K562 (cell line): Measurements from ENCODE around the gene CCDC137. TPM values are rescaled to one million over a fixed set of nuclear protein-coding genes. Genes with fewer than 3 reads are reported as not detected.

Source experiments
- EP400 ChIP-seq: fragments of 450-650 bp; IDR thresholded peaks from 2 replicates; pipeline ENCODE4 v1.6.1; 2017; ENCODE audit warnings: antibody characterized with exemption, mild to moderate bottlenecking, moderate library complexity
- FOXO4 ChIP-seq: fragments of 450-650 bp; formaldehyde crosslinking; IDR thresholded peaks from 2 replicates; pipeline ENCODE4 v1.4.0; 2020; ENCODE audit warnings: mild to moderate bottlenecking, moderate library complexity
- IFI16 ChIP-seq: fragments of 250-450 bp; sonication (Bioruptor Pico); IDR thresholded peaks from 2 replicates; pipeline ENCODE4 v2.1.2; 2022; ENCODE audit warnings: mild to moderate bottlenecking, inconsistent platforms
- NCOA2 ChIP-seq, 2 experiments: fragments of 450-650 bp; IDR thresholded peaks; 2 replicates each; pipeline ENCODE4 v1.6.1; 2018; ENCODE audit warnings: mild to moderate bottlenecking in 2 of 2, moderate library complexity in 1 of 2; ENCODE audit not compliant: partially characterized antibody in 2 of 2
- PHB2 ChIP-seq: fragments of 450-650 bp; IDR thresholded peaks from 2 replicates; pipeline ENCODE4 v1.6.1; 2017; ENCODE audit warnings: low read depth
- POLR2G ChIP-seq: fragments of 200-400 bp; formaldehyde crosslinking; IDR thresholded peaks from 2 replicates; pipeline ENCODE4 v1.6.1; 2017; ENCODE audit warnings: low read depth, mild to moderate bottlenecking, antibody characterized with exemption, low read length, moderate library complexity
- SLC30A9 ChIP-seq: fragments of 250-450 bp; sonication (Bioruptor Pico); IDR thresholded peaks from 2 replicates; pipeline ENCODE4 v1.8.0; 2022; ENCODE audit warnings: mild to moderate bottlenecking, moderate library complexity
- SMARCE1 ChIP-seq: fragments of 450-650 bp; IDR thresholded peaks from 2 replicates; pipeline ENCODE4 v1.7.1; 2016; ENCODE audit warnings: mild to moderate bottlenecking
- ZNF263 ChIP-seq: sonication (generic); formaldehyde crosslinking; IDR thresholded peaks from 2 replicates; pipeline ENCODE4 v1.8.0; 2022; ENCODE audit warnings: mild to moderate bottlenecking, missing genetic modification reagents, borderline replicate concordance
- ZNF76 ChIP-seq: fragments of 250-450 bp; sonication (Bioruptor Pico); IDR thresholded peaks from 2 replicates; pipeline ENCODE4 v1.4.0; 2020; ENCODE audit warnings: mild to moderate bottlenecking, moderate library complexity, borderline replicate concordance
- polyA plus RNA-seq, 8 experiments: library from polyadenylated mRNA; depleted of rRNA in 4 of 8; stranded (reverse) in 5 of 8; unstranded in 3 of 8; fragments of >200 nt; fragmentation: Nextera tagmentation in 2 of 8; fragmentation: Illumina TruSeq in 1 of 8; extraction: Ambion mirVana in 2 of 8; extraction: Trizol in 1 of 8; gene quantifications; 2 replicates each; pipeline versions ENCODE4 v1.2.1 to v1.2.3, GENCODE V29; 2011 to 2014; ENCODE audit warnings: inconsistent platforms in 1 of 8, missing spikeins in 1 of 8
- total RNA-seq, 7 experiments: library from RNA; depleted of rRNA in 6 of 7; stranded (reverse); fragments of >200 nt in 6 of 7; fragmentation: Illumina TruSeq in 2 of 7; extraction: Trizol in 2 of 7; gene quantifications; 2 replicates each; pipeline versions ENCODE4 v1.2.1 to v1.2.3, GENCODE V29; 2011 to 2021; ENCODE audit warnings: low replicate concordance in 1 of 7
- TF ChIP-seq, protein P1 (sequence below): fragments of 450-650 bp; IDR thresholded peaks from 2 replicates; pipeline ENCODE4 v1.6.1; 2017; ENCODE audit warnings: antibody characterized with exemption
- TF ChIP-seq, protein P2 (sequence below), 2 experiments: fragments of 450-650 bp in 1 of 2; IDR thresholded peaks; 2 replicates each; pipeline ENCODE4 v1.6.1; 2011 to 2017; ENCODE audit warnings: low read depth in 2 of 2, antibody characterized with exemption in 1 of 2, borderline replicate concordance in 1 of 2, low read length in 1 of 2, mild to moderate bottlenecking in 1 of 2, mixed read lengths in 1 of 2; ENCODE audit not compliant: control insufficient read depth in 1 of 2
- TF ChIP-seq, protein P3 (sequence below): fragments of 250-450 bp; sonication (Bioruptor Pico); IDR thresholded peaks from 2 replicates; pipeline ENCODE4 v1.5.1; 2021; ENCODE audit warnings: mild to moderate bottlenecking
- TF ChIP-seq, protein P4 (sequence below): fragments of 250-450 bp; sonication (Bioruptor Pico); IDR thresholded peaks from 2 replicates; pipeline ENCODE4 v1.4.0; 2020; ENCODE audit warnings: mild to moderate bottlenecking

Gene CCDC137
- total and polyA plus RNA-seq, 9 of the 15 experiments (the other 6 are each of a cell fraction or from before 2014, with no cell fraction given): 2.3 to 68.1 (median 38.3) TPM

DNA sequence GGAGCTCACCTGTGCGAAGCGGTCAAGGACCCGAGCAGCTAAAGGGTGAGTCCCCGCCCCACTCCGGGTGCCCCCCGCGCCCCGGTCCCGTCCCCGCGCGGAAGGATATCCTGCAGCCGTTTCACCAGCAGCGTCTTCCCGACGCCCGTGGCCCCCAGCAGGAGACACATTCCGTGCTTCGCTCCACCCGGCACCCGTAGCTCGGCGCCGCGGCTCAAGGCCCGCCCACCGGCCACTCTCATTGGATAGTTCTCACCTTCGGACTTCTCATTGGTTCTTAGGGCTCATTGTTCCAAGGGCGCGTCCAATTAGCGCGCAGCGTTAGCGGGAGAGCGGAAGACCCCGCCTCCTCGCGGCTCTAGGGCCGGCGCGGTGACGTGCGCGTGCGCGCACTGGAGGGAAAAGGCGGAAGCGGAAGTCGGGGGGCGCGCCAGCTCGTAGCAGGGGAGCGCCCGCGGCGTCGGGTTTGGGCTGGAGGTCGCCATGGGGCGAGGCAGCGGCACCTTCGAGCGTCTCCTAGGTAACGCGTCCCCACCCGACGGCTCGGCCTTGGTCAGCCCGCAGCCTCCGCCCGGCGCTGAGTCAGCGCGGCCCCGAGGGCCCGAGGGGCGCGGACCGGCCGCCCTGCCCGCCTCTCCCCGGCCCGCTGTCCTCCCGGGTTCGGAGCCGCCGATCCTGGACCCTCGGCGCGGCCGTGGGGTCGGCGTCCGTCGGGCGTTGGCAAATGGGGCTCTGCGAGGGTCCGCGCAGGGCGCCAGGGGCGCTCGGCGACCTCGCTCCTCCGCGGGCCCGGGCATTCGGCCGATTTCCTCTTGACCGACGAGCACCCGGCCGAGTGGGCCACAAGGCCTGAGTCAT is 17.3 kb downstream of the CCDC137 start, which contains the start of the genes ARL16 and HGS (continued):
- TF ChIP-seq, protein P1, sequence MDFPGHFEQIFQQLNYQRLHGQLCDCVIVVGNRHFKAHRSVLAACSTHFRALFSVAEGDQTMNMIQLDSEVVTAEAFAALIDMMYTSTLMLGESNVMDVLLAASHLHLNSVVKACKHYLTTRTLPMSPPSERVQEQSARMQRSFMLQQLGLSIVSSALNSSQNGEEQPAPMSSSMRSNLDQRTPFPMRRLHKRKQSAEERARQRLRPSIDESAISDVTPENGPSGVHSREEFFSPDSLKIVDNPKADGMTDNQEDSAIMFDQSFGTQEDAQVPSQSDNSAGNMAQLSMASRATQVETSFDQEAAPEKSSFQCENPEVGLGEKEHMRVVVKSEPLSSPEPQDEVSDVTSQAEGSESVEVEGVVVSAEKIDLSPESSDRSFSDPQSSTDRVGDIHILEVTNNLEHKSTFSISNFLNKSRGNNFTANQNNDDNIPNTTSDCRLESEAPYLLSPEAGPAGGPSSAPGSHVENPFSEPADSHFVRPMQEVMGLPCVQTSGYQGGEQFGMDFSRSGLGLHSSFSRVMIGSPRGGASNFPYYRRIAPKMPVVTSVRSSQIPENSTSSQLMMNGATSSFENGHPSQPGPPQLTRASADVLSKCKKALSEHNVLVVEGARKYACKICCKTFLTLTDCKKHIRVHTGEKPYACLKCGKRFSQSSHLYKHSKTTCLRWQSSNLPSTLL: no peak
- no peak for TF ChIP-seq SLC30A9
- TF ChIP-seq, protein P2, sequence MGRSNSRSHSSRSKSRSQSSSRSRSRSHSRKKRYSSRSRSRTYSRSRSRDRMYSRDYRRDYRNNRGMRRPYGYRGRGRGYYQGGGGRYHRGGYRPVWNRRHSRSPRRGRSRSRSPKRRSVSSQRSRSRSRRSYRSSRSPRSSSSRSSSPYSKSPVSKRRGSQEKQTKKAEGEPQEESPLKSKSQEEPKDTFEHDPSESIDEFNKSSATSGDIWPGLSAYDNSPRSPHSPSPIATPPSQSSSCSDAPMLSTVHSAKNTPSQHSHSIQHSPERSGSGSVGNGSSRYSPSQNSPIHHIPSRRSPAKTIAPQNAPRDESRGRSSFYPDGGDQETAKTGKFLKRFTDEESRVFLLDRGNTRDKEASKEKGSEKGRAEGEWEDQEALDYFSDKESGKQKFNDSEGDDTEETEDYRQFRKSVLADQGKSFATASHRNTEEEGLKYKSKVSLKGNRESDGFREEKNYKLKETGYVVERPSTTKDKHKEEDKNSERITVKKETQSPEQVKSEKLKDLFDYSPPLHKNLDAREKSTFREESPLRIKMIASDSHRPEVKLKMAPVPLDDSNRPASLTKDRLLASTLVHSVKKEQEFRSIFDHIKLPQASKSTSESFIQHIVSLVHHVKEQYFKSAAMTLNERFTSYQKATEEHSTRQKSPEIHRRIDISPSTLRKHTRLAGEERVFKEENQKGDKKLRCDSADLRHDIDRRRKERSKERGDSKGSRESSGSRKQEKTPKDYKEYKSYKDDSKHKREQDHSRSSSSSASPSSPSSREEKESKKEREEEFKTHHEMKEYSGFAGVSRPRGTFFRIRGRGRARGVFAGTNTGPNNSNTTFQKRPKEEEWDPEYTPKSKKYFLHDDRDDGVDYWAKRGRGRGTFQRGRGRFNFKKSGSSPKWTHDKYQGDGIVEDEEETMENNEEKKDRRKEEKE (IDR thresholded peaks at IDR 0.05; ENCODE audit: borderline replicate concordance in 1 of 2, control insufficient read depth in 1 of 2, low read depth in 2 of 2, low read length in 1 of 2): no peak
- TF ChIP-seq, protein P3, sequence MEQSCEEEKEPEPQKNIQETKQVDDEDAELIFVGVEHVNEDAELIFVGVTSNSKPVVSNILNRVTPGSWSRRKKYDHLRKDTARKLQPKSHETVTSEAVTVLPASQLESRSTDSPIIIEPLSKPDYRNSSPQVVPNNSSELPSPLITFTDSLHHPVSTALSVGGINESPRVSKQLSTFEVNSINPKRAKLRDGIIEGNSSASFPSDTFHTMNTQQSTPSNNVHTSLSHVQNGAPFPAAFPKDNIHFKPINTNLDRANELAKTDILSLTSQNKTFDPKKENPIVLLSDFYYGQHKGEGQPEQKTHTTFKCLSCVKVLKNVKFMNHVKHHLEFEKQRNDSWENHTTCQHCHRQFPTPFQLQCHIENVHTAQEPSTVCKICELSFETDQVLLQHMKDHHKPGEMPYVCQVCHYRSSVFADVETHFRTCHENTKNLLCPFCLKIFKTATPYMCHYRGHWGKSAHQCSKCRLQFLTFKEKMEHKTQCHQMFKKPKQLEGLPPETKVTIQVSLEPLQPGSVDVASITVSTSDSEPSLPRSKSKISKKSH (CRISPR knock-in tag): no peak
- no peak for TF ChIP-seq PHB2
- TF ChIP-seq ZNF263: peak; percentile 25; the same call in 1 of the 2 replicates
- TF ChIP-seq ZNF76 (CRISPR knock-in tag): no peak
- peak; percentile 78 for TF ChIP-seq POLR2G
- peak; percentile 82 for TF ChIP-seq EP400
- no peak for TF ChIP-seq SMARCE1
- no peak for TF ChIP-seq IFI16
- no peak for TF ChIP-seq NCOA2 (IDR thresholded peaks at IDR 0.05; ENCODE audit: partially characterized antibody in 2 of 2)
- TF ChIP-seq FOXO4 (CRISPR knock-in tag): no peak
- TF ChIP-seq, protein P4, sequence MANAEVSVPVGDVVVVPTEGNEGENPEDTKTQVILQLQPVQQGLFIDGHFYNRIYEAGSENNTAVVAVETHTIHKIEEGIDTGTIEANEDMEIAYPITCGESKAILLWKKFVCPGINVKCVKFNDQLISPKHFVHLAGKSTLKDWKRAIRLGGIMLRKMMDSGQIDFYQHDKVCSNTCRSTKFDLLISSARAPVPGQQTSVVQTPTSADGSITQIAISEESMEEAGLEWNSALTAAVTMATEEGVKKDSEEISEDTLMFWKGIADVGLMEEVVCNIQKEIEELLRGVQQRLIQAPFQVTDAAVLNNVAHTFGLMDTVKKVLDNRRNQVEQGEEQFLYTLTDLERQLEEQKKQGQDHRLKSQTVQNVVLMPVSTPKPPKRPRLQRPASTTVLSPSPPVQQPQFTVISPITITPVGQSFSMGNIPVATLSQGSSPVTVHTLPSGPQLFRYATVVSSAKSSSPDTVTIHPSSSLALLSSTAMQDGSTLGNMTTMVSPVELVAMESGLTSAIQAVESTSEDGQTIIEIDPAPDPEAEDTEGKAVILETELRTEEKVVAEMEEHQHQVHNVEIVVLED: peak; percentile 89
